Effector CD4-positive, alpha-beta T cell (primary cell): Measurements from ENCODE around the gene RAP1GAP2.

Experiments
- DNase-seq: peaks from one replicate; pipeline ENCODE4 v3.0.0-alpha.2; 2020

The RAP1GAP2 gene

DNA sequence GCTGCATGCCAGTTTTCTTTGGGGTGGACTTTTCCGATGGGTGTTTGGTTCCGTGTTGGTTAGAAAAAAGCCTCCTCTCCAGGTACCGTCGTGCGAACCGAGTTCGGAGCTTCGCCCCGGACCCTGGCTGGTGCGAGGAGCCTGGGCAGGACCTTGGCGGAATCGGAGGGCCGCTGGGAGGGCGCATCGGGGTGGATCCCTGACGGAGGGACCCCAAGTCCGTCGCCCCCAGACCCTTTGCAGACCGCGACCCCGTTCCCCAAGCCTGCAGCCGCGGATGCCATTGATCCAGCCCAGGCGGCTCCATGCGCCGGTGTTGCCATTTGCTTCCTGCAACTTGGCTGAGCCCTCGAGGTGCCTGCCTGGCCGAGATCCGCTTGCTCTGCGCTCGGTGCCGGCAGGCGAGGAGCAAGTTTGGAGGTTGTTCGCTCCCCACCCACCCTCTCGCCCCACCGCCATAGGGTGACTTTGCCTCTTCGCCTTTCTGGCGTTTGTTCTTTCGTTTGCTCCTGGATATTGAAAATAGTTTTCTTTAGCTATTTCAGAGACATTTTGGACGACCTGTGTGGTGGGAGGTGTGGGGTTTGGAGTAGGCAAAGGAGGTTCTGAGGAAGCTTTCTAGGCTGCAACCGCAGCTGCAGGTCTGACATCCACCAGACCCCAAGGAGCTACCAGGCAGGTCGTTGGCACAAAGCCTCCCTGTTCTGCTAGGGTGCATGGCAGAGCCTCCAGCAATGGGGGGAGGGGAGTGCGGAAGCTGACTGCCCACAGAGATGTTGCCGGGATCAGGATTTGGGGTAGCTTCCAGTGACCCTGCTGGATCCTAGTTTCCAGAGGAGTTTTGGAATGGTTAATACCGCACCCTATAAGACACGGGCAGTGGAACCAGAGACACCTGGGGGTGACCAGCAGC is 58.2 kb downstream of the RAP1GAP2 start:
- DNase-seq = no peak

DNA sequence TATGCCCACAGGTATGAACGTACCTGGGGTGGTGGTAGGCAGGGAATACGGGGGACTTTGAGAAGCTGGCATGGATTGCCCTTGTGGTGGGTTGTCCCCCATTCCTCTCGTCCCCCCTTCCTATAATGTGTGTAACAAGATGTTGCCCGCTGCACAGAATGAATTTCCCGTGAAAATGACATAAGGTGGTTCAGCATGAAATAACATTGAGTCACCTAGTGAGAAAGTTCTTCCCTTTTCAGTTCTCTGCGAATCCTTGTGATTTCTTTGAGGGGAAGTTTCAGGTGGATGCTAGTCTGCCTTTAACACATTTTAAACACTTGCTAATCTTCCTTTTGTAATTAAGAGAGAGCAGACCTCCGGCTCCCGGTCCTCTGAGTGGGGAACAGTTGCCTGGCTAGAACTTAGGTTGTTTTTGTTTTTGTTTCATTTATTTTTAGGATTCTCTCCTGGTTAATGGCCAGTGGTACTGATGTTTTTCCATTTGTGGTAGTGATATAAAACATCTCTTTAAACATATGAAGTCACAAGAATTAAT is 58.9 kb downstream of the RAP1GAP2 start:
- DNase-seq = no peak

DNA sequence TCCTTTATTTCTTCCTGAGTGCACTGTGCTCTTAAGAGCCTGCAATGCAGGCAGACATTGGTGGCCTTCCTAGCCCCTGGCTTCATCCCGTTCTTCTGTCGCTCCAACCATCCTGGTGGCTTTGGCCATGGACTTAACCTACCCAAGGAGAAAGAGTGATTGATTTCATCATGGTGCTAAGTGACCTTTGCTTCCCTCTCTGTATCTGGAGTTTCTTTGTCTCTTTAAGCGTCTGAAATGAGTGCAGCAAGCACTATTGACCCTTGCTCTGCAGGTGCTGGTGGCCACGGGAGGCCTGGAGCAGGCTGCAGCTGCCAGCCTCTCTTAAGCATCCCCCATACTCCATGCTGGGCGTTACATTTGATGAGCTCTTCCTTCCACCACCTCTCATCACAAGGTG is 60.5 kb downstream of the RAP1GAP2 start:
- no peak for DNase-seq

DNA sequence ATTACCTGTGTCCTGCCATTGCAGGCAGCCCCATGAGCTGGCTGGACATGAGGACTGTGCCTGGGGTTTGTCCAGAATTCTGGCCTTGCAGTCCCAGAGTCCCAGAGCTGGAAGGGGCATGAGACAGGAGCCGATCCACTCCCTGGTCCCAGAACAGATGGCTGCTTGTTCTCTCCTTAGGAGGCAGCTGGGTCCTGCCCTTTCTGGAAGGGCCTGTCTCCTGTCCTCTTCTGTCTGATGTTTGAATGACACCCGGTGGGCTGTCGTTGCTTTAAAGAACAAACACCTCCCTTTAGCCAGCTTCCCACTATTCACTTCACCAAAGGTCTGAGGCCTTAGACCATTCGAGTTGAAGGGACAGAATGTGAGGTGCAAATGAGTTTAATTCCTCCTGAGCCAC is 63.8 kb downstream of the RAP1GAP2 start:
- no peak for DNase-seq

DNA sequence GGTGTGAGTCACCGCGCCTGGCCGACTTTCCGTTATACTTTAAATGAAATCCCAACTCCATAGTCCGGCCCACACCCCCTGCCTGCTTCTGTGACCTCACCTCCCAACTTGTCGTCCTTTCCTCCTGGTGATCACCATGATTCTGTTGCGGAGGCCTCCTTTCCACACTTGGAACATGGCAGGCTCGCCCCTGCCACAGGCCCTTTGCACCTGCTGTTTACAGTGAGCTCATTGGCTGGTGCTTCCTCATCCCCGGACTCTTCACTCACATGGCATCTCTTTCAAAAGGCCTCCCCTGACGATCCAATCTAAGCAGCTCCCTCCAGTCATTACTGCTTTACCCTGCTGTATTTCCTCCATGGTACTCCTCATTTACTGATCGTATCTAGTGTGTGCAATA is 64.6 kb downstream of the RAP1GAP2 start:
- no peak for DNase-seq

DNA sequence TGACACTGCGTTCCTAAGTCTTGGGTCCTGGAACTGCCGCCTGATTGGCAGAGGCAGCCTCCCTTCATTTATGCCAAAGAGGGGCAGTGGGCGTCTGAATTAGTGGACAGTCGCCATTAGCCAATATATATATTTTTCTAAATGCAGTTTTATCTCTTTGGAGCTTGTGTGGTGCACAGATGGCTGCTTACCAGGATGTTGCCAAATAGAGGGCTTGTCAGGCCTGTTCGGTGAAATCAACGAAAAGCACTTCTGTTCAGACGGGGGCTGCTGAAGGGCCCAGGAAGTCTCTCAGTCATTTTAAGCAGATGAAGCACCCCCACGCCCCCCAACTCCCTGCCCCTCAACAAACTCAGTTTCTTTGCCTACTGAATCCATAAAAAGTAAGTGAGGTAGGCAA is 66.0 kb downstream of the RAP1GAP2 start:
- no peak for DNase-seq

DNA sequence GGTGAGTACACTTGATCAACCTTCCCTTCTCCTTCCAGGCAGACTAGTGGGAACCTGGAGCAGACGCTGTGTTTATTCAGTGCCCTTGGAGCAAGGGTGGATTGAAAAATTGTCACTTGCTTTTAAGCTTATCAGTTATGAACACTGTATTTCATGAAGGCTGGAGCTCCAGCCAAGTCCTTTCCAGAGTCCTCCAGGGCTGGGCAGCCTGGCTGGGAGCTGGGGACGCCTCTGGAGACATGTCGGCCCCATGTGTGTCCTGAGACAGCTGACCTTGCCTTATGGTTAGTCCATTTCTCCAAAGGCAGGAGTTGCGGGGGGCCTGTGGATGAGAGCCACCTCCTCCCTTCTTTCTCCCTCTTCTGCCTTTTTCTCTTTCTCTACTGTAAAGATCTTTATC is 67.0 kb downstream of the RAP1GAP2 start:
- no peak for DNase-seq

DNA sequence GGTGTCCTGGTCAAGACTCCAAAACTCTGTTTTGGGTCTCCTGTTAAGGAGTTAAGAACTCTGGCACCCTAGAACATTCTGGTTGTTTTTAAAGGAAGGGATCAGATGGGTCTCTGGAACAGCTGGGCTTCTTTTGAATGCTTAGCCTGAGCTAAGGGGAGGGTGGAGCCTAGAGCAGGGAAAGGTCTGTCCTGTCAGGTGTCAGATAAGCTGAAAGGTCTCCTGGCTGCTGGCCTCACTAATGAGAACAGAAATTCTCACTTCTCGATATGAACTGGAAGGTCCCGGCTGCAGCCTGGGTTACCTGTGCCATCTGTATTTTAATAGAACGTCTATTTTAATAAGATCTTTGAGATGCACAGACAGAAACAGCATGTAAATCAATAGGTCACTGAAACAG is 69.0 kb downstream of the RAP1GAP2 start:
- DNase-seq = no peak

DNA sequence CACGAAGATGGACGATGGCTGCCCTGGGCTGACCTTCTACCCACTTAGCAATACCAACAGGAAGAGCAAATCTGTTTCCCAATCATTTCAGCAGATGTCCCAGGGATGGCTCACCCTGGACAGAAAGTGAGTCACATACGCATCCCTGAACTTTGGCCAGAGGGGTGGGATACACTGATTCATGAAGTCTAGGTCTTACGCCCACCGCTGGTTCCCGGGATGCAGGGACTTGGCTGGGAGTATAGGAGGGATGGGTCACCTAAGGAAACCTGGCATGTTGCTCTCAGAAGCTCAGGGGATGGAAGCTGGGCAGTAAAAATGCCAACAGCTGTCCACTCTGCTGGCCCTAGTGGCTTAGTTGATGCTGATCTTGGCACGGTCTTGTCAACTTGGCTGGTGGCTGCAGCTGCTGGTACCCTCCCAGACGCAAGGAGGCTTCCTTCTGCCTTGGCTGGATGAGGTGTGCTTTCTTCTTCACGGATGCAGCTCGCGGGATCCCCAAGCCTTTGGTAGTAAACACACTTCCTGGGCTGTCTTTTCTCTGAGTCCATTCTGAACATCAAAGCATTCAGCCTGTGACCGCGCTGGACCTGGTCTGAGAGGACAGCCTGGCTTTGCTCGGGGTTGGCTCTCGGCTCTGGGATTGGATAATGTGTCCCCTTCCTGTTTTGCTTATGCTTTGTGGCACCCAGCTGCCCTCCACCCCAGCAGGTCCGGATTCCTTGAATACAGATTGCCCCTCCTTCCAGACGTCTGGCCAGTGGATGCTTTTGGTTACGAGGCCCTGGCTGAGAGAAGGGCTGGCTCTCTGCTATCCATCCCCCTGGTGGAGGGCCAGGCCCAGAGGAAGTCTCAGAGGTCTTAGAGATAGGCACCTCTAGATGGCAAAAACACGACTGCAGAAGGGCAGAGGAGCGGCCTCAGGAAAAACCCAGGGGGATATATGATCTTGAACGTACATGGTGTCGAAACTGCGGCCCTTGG is 71.5 kb downstream of the RAP1GAP2 start:
- DNase-seq = no peak

DNA sequence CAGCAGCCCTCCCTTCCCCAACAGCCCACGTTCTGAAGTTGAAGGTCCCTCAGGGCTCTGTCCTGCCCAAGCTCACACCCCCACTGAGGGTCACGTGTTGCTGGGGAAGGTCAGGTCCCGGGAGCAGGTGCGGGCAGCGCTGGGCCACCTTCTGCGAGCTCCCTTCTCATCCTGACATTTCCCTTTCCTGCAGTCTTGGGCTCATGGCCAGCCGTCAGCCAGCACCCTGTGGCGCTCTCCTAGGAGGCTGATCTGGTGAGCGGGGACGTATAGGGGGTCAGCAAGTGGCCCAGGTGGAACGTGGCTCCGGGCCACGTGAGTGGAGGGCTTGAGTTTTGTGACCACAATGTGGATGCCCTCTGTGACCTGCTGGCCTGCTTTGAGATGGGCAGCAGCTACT is 73.4 kb downstream of the RAP1GAP2 start:
- no peak for DNase-seq

DNA sequence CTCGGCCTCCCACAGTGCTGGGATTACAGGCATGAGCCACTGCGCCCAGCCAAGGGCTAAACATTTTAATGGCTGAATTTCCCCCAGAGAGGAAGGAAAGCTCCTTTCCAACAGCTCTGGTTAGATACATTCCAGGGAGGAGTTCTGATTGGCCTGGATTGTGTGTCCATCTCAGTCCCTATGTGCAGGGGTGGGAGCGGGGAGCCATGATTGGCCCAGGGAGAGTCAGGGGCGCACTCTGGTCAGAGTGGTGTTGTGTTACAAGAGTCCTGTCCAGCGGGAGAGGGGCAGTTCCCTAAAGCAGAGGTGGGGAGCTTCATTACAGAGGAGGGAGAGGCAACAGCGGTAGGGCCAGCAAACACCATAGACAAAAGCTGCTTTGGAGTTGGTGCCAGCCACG is 75.0 kb downstream of the RAP1GAP2 start:
- DNase-seq = no peak

DNA sequence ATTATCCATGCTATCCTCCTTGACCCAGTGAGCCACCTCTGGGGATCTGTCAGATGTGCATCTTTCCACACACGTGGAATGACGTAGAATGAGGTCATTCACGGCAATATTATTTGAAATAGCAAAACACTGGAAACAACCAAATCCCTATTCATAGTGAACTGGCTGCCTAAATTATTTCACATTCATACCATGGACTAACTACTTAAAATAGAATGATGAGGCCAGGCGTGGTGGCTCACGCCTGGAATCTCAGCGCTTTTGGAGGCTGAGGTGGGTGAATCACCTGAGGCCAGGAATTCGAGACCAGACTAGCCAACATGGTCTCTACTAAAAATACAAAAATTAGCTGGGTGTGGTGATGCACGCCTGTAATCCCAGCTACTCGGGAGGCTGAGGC is 75.5 kb downstream of the RAP1GAP2 start:
- no peak for DNase-seq

DNA sequence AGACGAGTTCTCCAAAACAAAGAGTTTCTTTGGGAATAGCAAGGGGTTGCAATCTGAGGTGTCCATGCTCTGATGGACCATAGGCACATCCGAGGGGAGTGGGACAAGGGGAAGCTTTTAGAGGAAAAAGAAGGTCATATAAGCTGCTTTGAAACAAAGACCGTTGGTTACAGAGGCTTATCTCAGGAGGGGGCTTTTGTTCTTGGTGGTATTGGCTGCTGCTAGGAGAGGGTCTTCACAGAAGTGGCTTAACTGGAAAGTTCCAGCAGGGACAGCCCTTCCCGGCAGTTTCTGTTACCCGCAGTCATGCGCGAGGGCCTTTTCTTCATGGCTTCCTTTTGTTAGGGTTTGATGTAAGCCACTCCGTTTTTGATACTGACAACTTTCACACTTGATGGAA is 76.0 kb downstream of the RAP1GAP2 start:
- no peak for DNase-seq

DNA sequence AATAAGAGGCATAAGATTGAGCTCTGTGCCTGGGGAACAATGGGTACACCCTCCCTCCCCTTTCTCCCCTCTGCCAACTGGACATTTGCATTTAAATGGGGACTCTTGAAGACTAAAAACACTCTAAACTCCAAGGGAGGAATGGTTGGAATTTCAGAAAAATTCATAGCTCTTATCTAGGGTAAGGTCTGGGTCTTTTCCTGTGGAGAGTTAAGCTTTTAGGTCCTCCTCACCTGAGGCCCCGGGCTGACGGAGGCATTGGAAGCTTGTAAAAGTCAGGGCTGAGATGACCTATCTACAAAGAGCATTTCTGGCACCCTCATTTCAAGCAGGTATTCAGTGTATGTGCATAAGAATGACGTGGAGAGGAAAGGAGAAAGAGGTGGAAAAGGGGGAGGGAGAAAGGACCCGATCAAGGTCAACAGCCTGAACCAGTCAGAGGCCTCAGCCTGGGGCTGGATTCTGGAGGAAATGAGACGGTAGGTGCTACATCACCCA is 78.0 kb downstream of the RAP1GAP2 start:
- DNase-seq = no peak

DNA sequence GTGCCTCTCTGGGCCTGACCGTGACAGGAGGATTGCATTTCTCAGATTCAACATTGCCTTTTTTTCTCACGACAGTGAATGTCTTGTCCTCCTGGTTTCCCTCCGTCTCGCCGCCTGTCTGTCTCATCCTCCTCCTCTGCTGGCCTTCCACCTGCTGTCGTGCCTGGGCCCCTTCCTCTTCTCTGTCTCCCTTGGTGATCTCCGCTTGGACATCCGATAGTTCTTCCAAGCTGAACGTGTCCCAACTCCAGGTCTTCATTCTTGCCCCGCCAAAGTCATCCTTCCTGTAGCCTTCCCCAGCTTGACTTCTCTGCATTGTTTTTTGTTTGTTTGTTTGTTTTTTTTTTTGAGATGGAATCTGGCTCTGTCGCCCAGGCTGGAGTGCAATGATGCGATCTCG is 79.4 kb downstream of the RAP1GAP2 start:
- DNase-seq = no peak

DNA sequence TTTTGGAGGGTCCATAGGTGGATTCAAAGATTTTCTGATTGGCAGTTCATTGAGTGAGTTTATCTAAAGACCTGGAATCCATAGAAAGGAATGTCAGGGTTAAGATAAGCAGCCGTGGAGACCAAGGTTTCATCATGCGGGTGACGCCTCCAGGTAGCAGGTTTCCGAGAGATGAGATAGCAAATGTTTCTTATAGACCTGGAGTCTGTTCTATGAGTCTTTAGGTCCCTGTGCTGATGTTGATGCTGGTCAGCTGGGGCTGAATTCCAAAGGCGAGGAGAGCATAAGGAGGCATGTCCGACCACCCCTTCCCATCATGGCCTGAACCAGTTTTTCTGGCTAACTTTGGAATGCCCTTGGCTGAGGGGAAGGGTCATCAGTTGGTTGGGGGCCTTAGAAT is 80.2 kb downstream of the RAP1GAP2 start:
- DNase-seq = no peak

DNA sequence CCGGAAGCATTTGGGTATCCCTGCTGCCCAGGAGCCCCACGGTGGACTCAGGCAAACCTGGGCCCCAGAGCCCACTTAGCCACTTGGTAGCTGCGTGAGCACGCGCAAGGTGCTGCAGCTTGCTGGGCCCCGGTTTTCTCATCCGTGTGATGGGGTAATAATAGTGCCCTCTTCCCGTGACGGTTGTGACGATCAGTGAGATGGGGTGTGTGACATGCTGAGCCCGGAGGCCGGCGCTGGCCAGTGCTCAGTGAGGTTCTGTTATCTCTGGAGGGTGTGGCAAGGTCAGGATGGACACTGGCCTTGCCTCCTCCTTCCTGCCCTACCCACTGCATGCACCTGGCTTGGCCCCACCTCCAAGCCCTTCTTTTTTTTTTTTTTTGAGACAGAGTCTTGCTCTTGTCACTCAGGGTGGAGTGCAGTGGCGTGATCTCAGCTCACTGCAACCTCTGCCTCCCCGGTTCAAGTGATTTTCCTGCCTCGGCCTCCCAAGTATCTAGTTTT is 82.6 kb downstream of the RAP1GAP2 start:
- no peak for DNase-seq

DNA sequence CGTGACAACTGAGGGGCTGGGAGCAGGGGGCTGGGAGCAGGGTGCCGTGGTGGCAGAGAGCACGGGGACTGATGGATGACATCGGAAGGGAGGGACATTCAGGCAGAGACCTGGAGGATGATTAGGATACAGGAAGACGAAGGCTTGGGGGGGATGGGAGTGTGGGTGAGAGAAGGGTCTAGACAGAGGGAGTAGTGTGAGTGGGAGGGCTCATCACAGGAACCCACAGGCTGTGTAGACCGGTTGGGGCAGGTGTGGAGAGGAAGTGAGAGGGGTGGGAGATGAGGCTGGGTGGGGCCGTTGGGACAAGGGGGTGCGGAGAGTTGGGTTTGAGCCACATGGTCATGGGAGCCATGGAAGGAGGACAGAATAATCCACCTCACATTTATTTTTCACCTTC is 83.8 kb downstream of the RAP1GAP2 start:
- no peak for DNase-seq

DNA sequence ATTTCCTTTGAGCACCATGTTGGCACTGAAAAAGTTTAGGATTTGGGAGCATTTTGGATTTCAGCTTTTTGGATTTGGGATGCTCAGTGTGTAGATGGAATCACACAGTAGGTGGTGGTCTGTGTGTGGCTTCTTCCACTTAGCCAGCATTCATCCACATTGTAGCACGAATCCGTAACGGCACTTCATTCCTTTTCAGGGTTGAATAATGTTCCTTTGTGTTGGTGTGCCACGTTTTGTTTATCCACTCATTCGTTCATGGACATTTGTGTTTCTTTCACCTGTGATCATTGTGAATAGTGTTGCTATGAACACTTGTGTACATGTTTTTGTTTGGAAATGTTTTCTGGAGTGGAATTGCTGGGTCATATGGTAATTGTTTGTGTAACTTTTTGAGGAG is 85.1 kb downstream of the RAP1GAP2 start:
- no peak for DNase-seq

DNA sequence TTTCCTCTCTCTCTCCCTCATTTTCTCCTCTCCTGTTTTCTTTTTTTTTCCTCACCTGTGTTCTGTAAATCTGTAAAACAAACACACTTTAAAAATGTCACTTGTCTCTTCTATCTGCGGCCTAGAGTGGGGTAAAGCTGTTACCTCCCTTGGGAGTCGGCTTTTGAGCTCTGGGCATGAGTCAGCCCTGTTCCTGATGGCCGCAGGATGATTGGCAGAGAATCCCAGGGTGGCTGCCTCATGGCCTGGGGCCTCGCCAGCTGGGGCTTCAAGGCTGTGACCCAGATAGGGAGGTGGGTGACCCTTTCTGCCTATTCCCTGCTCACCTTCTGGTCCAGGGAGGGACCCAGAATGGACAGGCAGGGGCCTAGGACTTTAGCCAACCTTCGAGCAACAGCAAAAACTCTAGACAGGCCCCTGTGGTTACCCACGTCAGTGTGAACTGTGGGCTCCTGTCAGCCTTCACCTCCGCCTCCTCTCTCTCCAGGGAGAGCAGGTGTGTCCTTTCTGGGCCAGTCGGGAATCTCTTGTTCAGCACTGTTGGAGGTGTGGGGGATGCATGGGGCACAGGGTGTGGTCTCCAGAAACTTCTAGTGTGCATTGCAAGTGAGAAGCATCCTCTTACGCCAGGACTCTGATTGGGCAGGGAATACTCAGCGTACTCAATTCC is 87.4 kb downstream of the RAP1GAP2 start:
- DNase-seq = no peak

DNA sequence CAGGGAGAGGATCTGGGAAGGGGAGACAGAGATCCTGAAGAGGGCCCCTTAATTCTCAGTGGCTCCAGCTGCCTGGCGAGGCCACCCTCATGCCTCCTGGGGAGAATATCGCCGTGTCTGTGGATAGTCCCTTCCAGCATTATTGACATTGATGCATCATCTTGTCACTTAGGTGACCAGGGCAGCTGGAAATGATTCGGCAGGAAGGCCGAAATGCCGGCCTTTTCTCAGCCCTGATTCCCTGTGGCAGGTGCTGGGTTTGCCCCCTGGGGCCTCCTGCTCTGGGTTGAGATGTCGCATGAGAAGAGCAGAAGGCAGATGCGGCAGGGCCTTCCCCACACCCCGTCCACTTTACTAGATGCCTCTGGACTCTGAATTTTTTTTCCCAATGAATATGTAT is 89.5 kb downstream of the RAP1GAP2 start:
- DNase-seq = no peak

DNA sequence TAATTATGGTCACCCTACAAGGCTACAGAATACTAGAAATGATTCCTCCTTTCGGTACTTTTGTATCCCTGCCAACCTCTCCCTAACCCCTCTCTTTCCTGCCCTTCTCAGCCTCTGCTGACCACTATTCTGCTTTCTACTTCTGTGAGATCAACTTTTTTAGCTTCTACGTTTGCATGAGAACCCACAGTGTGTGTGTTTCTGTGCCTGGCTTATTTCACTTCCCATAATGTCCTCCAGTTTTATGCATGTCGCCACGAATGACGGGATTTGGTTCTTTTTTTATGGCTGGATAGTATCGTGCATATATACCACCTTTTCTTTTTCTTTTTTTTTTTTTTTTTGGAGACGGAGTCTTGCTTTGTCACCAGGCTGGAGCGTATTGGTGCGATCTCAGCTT is 92.1 kb downstream of the RAP1GAP2 start:
- no peak for DNase-seq

DNA sequence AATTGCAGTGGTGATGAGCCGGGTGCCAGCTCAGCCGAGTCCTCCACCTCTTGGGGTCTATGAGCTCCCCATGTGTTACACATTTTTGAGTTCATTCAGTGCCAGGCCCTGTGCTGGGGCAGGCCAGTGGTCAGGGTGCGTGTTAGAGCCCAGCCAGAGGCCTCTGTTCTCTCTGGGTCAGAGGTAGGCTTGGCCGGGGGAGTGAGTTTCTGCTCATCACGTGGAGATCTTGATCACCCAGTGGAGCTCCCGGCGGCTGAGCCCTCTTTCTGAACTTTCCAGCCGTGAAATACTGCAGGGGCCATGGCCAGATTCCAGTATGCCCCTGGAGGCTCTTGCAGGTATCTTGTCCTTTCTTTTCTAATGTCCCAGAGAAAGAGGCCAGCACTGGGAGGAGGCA is 93.0 kb downstream of the RAP1GAP2 start:
- DNase-seq = no peak
